HepG2 (cell line): ENCODE results near the gene PLEKHA6. TPM values are rescaled to one million over a fixed set of nuclear protein-coding genes. Genes with fewer than 3 reads are reported as not detected.

ENCODE experiments used
- FOXO1 ChIP-seq: sonication (generic); formaldehyde crosslinking; IDR thresholded peaks from 2 replicates; pipeline ENCODE4 v1.4.0; 2020; ENCODE audit warnings: missing genetic modification reagents
- GFI1 ChIP-seq: sonication (generic); formaldehyde crosslinking; IDR thresholded peaks from 2 replicates; pipeline ENCODE4 v1.5.0; 2020; ENCODE audit warnings: missing genetic modification reagents, mild to moderate bottlenecking, borderline replicate concordance
- HMG20A ChIP-seq: IDR thresholded peaks from 2 replicates; pipeline ENCODE4 v1.6.1; 2016; ENCODE audit warnings: borderline replicate concordance
- MEF2D ChIP-seq: sonication (generic); formaldehyde crosslinking; IDR thresholded peaks from 2 replicates; pipeline ENCODE4 v1.5.1; 2020; ENCODE audit warnings: mild to moderate bottlenecking, missing genetic modification reagents
- NFE2 ChIP-seq: sonication (generic); formaldehyde crosslinking; IDR thresholded peaks from 2 replicates; pipeline ENCODE4 v1.4.0; 2020; ENCODE audit warnings: missing genetic modification reagents
- RAD21 ChIP-seq: fragments of 450-650 bp; formaldehyde crosslinking; IDR thresholded peaks from 2 replicates; pipeline ENCODE4 v1.5.0; 2020; ENCODE audit warnings: mild to moderate bottlenecking
- SNAI1 ChIP-seq: sonication (generic); formaldehyde crosslinking; IDR thresholded peaks from 2 replicates; pipeline ENCODE4 v1.5.0; 2020; ENCODE audit warnings: mild to moderate bottlenecking, missing genetic modification reagents, borderline replicate concordance
- STAG1 ChIP-seq: sonication (generic); formaldehyde crosslinking; IDR thresholded peaks from 2 replicates; pipeline ENCODE4 v1.4.0; 2020; ENCODE audit warnings: missing genetic modification reagents
- ZNF225 ChIP-seq: sonication (generic); formaldehyde crosslinking; IDR thresholded peaks from 2 replicates; pipeline ENCODE4 v1.4.0; 2020; ENCODE audit warnings: mild to moderate bottlenecking, missing genetic modification reagents
- ZNF382 ChIP-seq: sonication (generic); formaldehyde crosslinking; IDR thresholded peaks from 2 replicates; pipeline ENCODE4 v1.5.0; 2020; ENCODE audit warnings: missing genetic modification reagents, mild to moderate bottlenecking, borderline replicate concordance
- ZNF432 ChIP-seq: sonication (generic); formaldehyde crosslinking; IDR thresholded peaks from 2 replicates; pipeline ENCODE4 v1.5.0; 2020; ENCODE audit warnings: missing genetic modification reagents, mild to moderate bottlenecking, borderline replicate concordance
- ZNF589 ChIP-seq: sonication (generic); formaldehyde crosslinking; conservative IDR thresholded peaks from 2 replicates; pipeline ENCODE4 v1.8.0; 2022; ENCODE audit warnings: mild to moderate bottlenecking, moderate library complexity, missing genetic modification reagents
- ZNF709 ChIP-seq: sonication (generic); formaldehyde crosslinking; IDR thresholded peaks from 2 replicates; pipeline ENCODE4 v1.5.0; 2020; ENCODE audit warnings: mild to moderate bottlenecking, missing genetic modification reagents
- ZSCAN21 ChIP-seq: sonication (generic); formaldehyde crosslinking; IDR thresholded peaks from 2 replicates; pipeline ENCODE4 v1.8.0; 2022; ENCODE audit warnings: mild to moderate bottlenecking, missing genetic modification reagents, moderate library complexity, borderline replicate concordance
- polyA plus RNA-seq, 8 experiments: library from polyadenylated mRNA; depleted of rRNA in 3 of 8; stranded (reverse) in 7 of 8; unstranded in 1 of 8; fragments of >200 nt; fragmentation: Illumina TruSeq in 4 of 8; extraction: Trizol in 4 of 8; gene quantifications; 2 replicates each; pipeline versions ENCODE4 v1.2.1 to v1.2.3, GENCODE V29; 2011 to 2016; ENCODE audit warnings: low read depth in 4 of 8, missing spikeins in 1 of 8, mixed read lengths in 1 of 8; ENCODE audit not compliant: insufficient read depth in 1 of 8
- total RNA-seq, 5 experiments: library from RNA; depleted of rRNA; stranded (reverse); fragments of >200 nt; fragmentation: Illumina TruSeq; extraction: Trizol; gene quantifications; 2 replicates each; pipeline ENCODE4 v1.2.3, GENCODE V29; 2016; ENCODE audit warnings: low read depth in 1 of 5
- TF ChIP-seq, protein P1 (sequence below): IDR thresholded peaks from 2 replicates; pipeline ENCODE4 v1.6.1; 2012; ENCODE audit warnings: low read length, improper control_type of control experiment
- TF ChIP-seq, protein P2 (sequence below): sonication (generic); formaldehyde crosslinking; IDR thresholded peaks from 2 replicates; pipeline ENCODE4 v1.4.0; 2020; ENCODE audit warnings: missing genetic modification reagents
- TF ChIP-seq, protein P3 (sequence below): sonication (generic); formaldehyde crosslinking; IDR thresholded peaks from 2 replicates; pipeline ENCODE4 v1.4.0; 2020; ENCODE audit warnings: missing genetic modification reagents
- TF ChIP-seq, protein P4 (sequence below): sonication (generic); formaldehyde crosslinking; IDR thresholded peaks from 2 replicates; pipeline ENCODE4 v1.4.0; 2020; ENCODE audit warnings: mild to moderate bottlenecking, missing genetic modification reagents
- TF ChIP-seq, protein P5 (sequence below): sonication (generic); formaldehyde crosslinking; IDR thresholded peaks from 2 replicates; pipeline ENCODE4 v1.4.0; 2020; ENCODE audit warnings: missing genetic modification reagents

Gene PLEKHA6
- total and polyA plus RNA-seq, 2 of the 13 experiments (the other 11 are each of a cell fraction or from before 2014, with no cell fraction given): 5.3 to 11.4 TPM

DNA sequence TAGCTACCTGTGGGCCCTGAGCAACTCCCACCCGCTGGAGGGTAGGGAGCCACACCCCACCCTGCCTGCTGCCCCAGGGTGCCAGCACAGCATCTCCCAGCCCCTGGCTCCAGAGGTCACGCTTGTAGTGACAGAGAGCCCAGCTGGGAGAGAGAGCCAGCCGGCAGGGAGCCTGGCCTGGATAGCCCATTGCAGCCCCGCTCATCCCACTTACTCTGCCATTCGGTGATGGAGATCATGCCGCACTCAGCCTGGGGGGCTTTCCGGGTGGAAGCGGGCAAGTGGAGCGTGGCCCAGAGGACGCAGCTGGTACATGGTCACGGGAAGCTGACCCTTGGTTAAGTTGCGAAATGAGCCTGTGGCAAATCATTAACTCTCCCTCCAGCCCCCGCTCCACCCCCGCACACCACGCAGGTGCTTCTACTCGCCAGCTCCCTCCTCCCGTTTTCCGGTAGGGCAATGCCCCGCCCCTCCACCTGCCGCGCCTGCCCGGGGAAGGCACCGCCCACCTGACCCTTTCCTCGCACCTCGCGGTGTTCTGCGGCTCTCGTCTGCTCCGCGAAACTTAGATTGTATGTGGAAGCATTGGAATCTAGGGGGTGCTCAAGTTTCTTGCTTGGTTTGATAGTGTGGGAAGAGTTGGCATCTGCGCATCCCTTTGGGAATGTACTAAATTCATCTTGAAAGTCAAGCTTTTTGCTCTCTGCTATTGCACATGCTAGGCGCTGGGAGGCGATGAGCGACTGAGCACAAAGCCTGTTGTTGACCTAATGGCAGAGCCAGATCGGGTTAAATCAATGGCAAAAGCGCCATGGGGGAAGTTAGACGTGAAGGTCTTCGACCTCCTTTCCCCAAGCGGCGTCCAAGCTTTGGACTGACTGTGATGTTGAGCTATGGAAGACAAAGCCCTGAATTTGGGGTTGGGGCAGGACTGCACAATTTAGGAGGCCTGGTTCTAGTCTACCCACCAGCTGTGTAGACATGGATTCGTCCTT is 145.8 kb downstream of the PLEKHA6 start, which contains the start of gene GOLT1A (continued):
- TF ChIP-seq, protein P1, sequence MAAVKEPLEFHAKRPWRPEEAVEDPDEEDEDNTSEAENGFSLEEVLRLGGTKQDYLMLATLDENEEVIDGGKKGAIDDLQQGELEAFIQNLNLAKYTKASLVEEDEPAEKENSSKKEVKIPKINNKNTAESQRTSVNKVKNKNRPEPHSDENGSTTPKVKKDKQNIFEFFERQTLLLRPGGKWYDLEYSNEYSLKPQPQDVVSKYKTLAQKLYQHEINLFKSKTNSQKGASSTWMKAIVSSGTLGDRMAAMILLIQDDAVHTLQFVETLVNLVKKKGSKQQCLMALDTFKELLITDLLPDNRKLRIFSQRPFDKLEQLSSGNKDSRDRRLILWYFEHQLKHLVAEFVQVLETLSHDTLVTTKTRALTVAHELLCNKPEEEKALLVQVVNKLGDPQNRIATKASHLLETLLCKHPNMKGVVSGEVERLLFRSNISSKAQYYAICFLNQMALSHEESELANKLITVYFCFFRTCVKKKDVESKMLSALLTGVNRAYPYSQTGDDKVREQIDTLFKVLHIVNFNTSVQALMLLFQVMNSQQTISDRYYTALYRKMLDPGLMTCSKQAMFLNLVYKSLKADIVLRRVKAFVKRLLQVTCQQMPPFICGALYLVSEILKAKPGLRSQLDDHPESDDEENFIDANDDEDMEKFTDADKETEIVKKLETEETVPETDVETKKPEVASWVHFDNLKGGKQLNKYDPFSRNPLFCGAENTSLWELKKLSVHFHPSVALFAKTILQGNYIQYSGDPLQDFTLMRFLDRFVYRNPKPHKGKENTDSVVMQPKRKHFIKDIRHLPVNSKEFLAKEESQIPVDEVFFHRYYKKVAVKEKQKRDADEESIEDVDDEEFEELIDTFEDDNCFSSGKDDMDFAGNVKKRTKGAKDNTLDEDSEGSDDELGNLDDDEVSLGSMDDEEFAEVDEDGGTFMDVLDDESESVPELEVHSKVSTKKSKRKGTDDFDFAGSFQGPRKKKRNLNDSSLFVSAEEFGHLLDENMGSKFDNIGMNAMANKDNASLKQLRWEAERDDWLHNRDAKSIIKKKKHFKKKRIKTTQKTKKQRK: no peak
- TF ChIP-seq GFI1 (CRISPR knock-in tag) (peak; percentile 57; the same call in 1 of the 2 replicates), ZNF432 (CRISPR knock-in tag) (no peak), MEF2D (peak; percentile 93), STAG1 (peak; percentile 84), SNAI1 (CRISPR knock-in tag) (peak; percentile 94), ZNF382 (CRISPR knock-in tag) (no peak), ZNF589 (CRISPR knock-in tag) (no peak; the same call in 1 of the 2 replicates), NFE2 (CRISPR knock-in tag) (no peak), RAD21 (CRISPR knock-in tag) (peak; percentile 81), ZSCAN21 (CRISPR knock-in tag) (peak; percentile 61), ZNF225 (CRISPR knock-in tag) (no peak), ZNF709 (CRISPR knock-in tag) (no peak), HMG20A (CRISPR knock-in tag) (no peak), FOXO1 (CRISPR knock-in tag) (no peak; the same call in none of the 2 replicates)
- TF ChIP-seq, protein P2, sequence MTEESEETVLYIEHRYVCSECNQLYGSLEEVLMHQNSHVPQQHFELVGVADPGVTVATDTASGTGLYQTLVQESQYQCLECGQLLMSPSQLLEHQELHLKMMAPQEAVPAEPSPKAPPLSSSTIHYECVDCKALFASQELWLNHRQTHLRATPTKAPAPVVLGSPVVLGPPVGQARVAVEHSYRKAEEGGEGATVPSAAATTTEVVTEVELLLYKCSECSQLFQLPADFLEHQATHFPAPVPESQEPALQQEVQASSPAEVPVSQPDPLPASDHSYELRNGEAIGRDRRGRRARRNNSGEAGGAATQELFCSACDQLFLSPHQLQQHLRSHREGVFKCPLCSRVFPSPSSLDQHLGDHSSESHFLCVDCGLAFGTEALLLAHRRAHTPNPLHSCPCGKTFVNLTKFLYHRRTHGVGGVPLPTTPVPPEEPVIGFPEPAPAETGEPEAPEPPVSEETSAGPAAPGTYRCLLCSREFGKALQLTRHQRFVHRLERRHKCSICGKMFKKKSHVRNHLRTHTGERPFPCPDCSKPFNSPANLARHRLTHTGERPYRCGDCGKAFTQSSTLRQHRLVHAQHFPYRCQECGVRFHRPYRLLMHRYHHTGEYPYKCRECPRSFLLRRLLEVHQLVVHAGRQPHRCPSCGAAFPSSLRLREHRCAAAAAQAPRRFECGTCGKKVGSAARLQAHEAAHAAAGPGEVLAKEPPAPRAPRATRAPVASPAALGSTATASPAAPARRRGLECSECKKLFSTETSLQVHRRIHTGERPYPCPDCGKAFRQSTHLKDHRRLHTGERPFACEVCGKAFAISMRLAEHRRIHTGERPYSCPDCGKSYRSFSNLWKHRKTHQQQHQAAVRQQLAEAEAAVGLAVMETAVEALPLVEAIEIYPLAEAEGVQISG: peak; percentile 78
- TF ChIP-seq, protein P3, sequence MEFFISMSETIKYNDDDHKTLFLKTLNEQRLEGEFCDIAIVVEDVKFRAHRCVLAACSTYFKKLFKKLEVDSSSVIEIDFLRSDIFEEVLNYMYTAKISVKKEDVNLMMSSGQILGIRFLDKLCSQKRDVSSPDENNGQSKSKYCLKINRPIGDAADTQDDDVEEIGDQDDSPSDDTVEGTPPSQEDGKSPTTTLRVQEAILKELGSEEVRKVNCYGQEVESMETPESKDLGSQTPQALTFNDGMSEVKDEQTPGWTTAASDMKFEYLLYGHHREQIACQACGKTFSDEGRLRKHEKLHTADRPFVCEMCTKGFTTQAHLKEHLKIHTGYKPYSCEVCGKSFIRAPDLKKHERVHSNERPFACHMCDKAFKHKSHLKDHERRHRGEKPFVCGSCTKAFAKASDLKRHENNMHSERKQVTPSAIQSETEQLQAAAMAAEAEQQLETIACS: no peak
- TF ChIP-seq, protein P4, sequence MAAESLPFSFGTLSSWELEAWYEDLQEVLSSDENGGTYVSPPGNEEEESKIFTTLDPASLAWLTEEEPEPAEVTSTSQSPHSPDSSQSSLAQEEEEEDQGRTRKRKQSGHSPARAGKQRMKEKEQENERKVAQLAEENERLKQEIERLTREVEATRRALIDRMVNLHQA (CRISPR knock-in tag): no peak
- TF ChIP-seq, protein P5, sequence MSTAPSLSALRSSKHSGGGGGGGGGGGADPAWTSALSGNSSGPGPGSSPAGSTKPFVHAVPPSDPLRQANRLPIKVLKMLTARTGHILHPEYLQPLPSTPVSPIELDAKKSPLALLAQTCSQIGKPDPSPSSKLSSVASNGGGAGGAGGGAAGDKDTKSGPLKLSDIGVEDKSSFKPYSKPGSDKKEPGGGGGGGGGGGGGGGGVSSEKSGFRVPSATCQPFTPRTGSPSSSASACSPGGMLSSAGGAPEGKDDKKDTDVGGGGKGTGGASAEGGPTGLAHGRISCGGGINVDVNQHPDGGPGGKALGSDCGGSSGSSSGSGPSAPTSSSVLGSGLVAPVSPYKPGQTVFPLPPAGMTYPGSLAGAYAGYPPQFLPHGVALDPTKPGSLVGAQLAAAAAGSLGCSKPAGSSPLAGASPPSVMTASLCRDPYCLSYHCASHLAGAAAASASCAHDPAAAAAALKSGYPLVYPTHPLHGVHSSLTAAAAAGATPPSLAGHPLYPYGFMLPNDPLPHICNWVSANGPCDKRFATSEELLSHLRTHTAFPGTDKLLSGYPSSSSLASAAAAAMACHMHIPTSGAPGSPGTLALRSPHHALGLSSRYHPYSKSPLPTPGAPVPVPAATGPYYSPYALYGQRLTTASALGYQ (CRISPR knock-in tag): peak; percentile 54; the same call in 1 of the 2 replicates
